ENCODE measurements around the gene SLC16A1. TPM values are rescaled to one million over a fixed set of nuclear protein-coding genes. Genes with fewer than 3 reads are reported as not detected.

SLC16A1 gene
- total and polyA plus RNA-seq, 2 of the 8 experiments (the other 6 are each of a cell fraction or from before 2014, with no cell fraction given), result 435 to 545 TPM

- Histone ChIP-seq H3K9me3 (ENCODE audit: insufficient read depth in 2 of 2, low read depth in 1 of 2, low read length in 1 of 2) (no peaks in the 10 kb centered on the region), H3K18ac (ENCODE audit: extremely low read depth, low read length) (no peak overlapping the region), H3K79me2 (ENCODE audit: control insufficient read depth in 1 of 2, insufficient read depth in 2 of 2, low read length in 2 of 2) (no peaks in the 10 kb centered on the region), H3K23me2 (ENCODE audit: low read depth, low read length) (no peaks in the 10 kb centered on the region), H2BK5ac (ENCODE audit: low read depth, low read length) (no peak overlapping the region), H4K8ac (ENCODE audit: extremely low read depth, insufficient read depth, low read length) (no peak overlapping the region), H3K4me2 (ENCODE audit: insufficient read depth in 1 of 2, low read depth in 2 of 2, low read length in 2 of 2) (no peak overlapping the region), H3K4me3 (ENCODE audit: extremely low read depth in 1 of 4, insufficient read depth in 2 of 4, low read depth in 3 of 4, low read length in 4 of 4) (no peak overlapping the region), H3K4ac (replicated peaks; ENCODE audit: insufficient read length, low read depth, low read length) (no peak overlapping the region), H3K36me3 (ENCODE audit: control insufficient read depth in 2 of 4, insufficient read depth in 4 of 4, low read length in 3 of 4) (peaks cover 0 to 11% (median 1%) of the 10 kb centered on the region in 4 experiments; a peak in 3 of 8 replicates), H2AFZ (ENCODE audit: low read length) (no peak overlapping the region), H3K14ac (ENCODE audit: insufficient read length) (no peak overlapping the region), H3K23ac (ENCODE audit: insufficient read length) (no peak overlapping the region), H3K4me1 (replicated peaks in 1 of 4; ENCODE audit: control insufficient read depth in 3 of 4, insufficient read depth in 4 of 4, low read length in 3 of 4) (peaks cover 0 to 2% (median under 1%) of the 10 kb centered on the region in 4 experiments; a peak in 2 of 7 replicates), H3K9ac (replicated peaks in 1 of 4; ENCODE audit: extremely low read depth in 1 of 4, low read depth in 3 of 4, low read length in 3 of 4) (no peak overlapping the region), H4K5ac (ENCODE audit: insufficient read length, low read depth, low read length) (no peak overlapping the region), H2BK120ac (replicated peaks; ENCODE audit: low read depth, low read length) (no peak overlapping the region), H3K79me1 (ENCODE audit: low read depth, low read length) (no peaks in the 10 kb centered on the region), H4K20me1 (replicated peaks in 1 of 2; ENCODE audit: control insufficient read depth in 1 of 2, insufficient read depth in 2 of 2, low read length in 2 of 2) (no peaks in the 10 kb centered on the region), H2AK5ac (ENCODE audit: low read depth, low read length) (no peak overlapping the region), H3K27ac (ENCODE audit: low read depth, low read length) (no peak overlapping the region), H2BK15ac (ENCODE audit: low read length) (no peak overlapping the region), H2BK12ac (ENCODE audit: low read depth, low read length) (no peak overlapping the region), H2BK20ac (ENCODE audit: low read length) (no peak overlapping the region), H3K27me3 (replicated peaks in 1 of 4; ENCODE audit: control insufficient read depth in 3 of 4, extremely low read depth in 1 of 4, insufficient read depth in 3 of 4, low read length in 3 of 4) (no peaks in the 10 kb centered on the region), H3K56ac (replicated peaks; ENCODE audit: insufficient read length, low read depth, low read length) (no peak overlapping the region), H4K91ac (replicated peaks; ENCODE audit: insufficient read length, low read length) (no peak overlapping the region)
- POLR2A ChIA-PET (ENCODE audit: partially characterized antibody), result interaction anchor here (1.2 kb wide), 2 partner anchors 16 to 19 kb away, joined by 3 to 4 read pairs; no protein-coding TSS in a partner anchor
- 91% methylated on average over 2 of the region's 2 CpGs; no CpG with 5 or more reads in 1 of the 2 experiments for WGBS, 2 experiments (ENCODE audit: extremely low coverage in 1 of 2, insufficient coverage in 1 of 2, insufficient read length in 1 of 2, insufficient replicate concordance in 2 of 2, low coverage in 1 of 2, low lambda C conversion rate in 2 of 2, missing lambda C conversion rate in 1 of 2)
- DNase-seq (ENCODE audit: low read depth in 1 of 2, low spot score in 2 of 2) (no peak), FAIRE-seq (no peak)
- TF ChIP-seq KDM4A (IDR thresholded peaks at IDR 0.05; ENCODE audit: low read depth, low read length, severe bottlenecking), result no peak
- no peak for TF ChIP-seq RBBP5 (IDR thresholded peaks at IDR 0.05; ENCODE audit: borderline replicate concordance, low read depth, low read length)
- TF ChIP-seq CTCF (IDR thresholded peaks at IDR 0.05; ENCODE audit: control extremely low read depth in 1 of 3, insufficient read depth in 1 of 3, low read depth in 1 of 3, low read length in 3 of 3), result no peak
- TF ChIP-seq POU5F1 (IDR thresholded peaks at IDR 0.05; ENCODE audit: low read depth, low read length), result no peak
- CTCF ChIA-PET (ENCODE audit: partially characterized antibody), result interaction anchor here (0.8 to 0.9 kb wide), 2 partner anchors 17 to 118 kb away, joined by 3 read pairs; no protein-coding TSS in a partner anchor
Measured at GRCh38 chr1:112997781-112998180, 41.8 kb upstream of the SLC16A1 start.

All from H1 (cell line).